Heart left ventricle (tissue), 16 donors: ENCODE measurements around the gene PILRB. TPM values are rescaled to one million over a fixed set of nuclear protein-coding genes. Genes with fewer than 3 reads are reported as not detected.

Source experiments
- ATAC-seq, 4 donors: fragments of 200-7000 bp; cut with Tn5 transposase; one replicate each; pipeline ENCODE4 v1.9.1; 2020 to 2022; ENCODE audit warnings: moderate library complexity in 4 of 4, mild to moderate bottlenecking in 3 of 4, moderate number of reproducible peaks in 1 of 4
- DNase-seq, 5 donors: peaks; one replicate each; pipeline ENCODE4 v3.0.0-alpha.2; 2020
- H3K27ac ChIP-seq, 12 donors: fragments of 200-600 bp; sonication (generic) in 4 of 12; one replicate each; pipeline versions ENCODE4 v1.5.0 to v1.8.0; 2016 to 2022; ENCODE audit warnings: mild to moderate bottlenecking in 2 of 12
- H3K27me3 ChIP-seq, 9 donors: fragments of 200-600 bp; sonication (generic) in 2 of 9; one replicate each; pipeline versions ENCODE4 v1.5.1 to v1.8.0; 2016 to 2022; ENCODE audit warnings: mild to moderate bottlenecking in 3 of 9
- H3K36me3 ChIP-seq, 9 donors: fragments of 200-600 bp; sonication (generic) in 2 of 9; one replicate each; pipeline versions ENCODE4 v1.5.0 to v1.8.0; 2018 to 2022; ENCODE audit warnings: mild to moderate bottlenecking in 2 of 9
- H3K4me1 ChIP-seq, 12 donors: fragments of 200-600 bp; sonication (generic) in 4 of 12; one replicate each; pipeline versions ENCODE4 v1.5.0 to v1.8.0; 2016 to 2022; ENCODE audit warnings: mild to moderate bottlenecking in 3 of 12
- H3K4me3 ChIP-seq, 12 donors: fragments of 200-600 bp; sonication (generic) in 4 of 12; one replicate each; pipeline versions ENCODE4 v1.5.0 to v1.8.0; 2017 to 2022; ENCODE audit warnings: mild to moderate bottlenecking in 9 of 12, moderate library complexity in 4 of 12
- H3K9me3 ChIP-seq, 12 donors: fragments of 200-600 bp; sonication (generic) in 4 of 12; one replicate each; pipeline versions ENCODE4 v1.5.0 to v1.8.0; 2016 to 2022; ENCODE audit warnings: mild to moderate bottlenecking in 1 of 12
- POLR2A ChIP-seq, 2 donors: fragments of 450-650 bp; IDR thresholded peaks; one replicate each; pipeline ENCODE4 v1.6.1; 2017; ENCODE audit warnings: antibody characterized with exemption in 2 of 2, mild to moderate bottlenecking in 2 of 2, moderate library complexity in 2 of 2
- WGBS, 4 donors: extraction: QIAGEN DNeasy Blood & Tissue Kit in 2 of 4; methylation state at CpG; one replicate each; pipeline versions ENCODE4 v1.1.5 to v1.1.7; 2013 to 2018; 5-methylcytosine and 5-hydroxymethylcytosine counted together
- intact Hi-C, 10 donors: fragments of 100-400 bp; cut with DNase I; formaldehyde crosslinking; loops; one replicate each; pipeline versions ENCODE4 v1.11.1 to v1.14.2; 2022
- polyA plus RNA-seq, 2 donors: library from polyadenylated mRNA; stranded (reverse); fragments of 200-250 nt; gene quantifications; one replicate each; pipeline ENCODE4 v1.2.3, GENCODE V29; 2013
- total RNA-seq, 9 donors: library from RNA; depleted of rRNA in 2 of 9; stranded (reverse); fragments of >200 nt in 2 of 9; fragmentation: NEBNext Ultra II Directional in 3 of 9; extraction: Animal tissue kit (Norgen Biotek cat#: 25700) in 3 of 9; gene quantifications; one replicate each; pipeline versions ENCODE4 v1.1.0 to v1.2.4, GENCODE V29; 2016 to 2023
- TF ChIP-seq, protein P1 (sequence below), 12 donors: fragments of 200-600 bp; sonication (generic) in 4 of 12; IDR thresholded peaks; one replicate each; pipeline versions ENCODE4 v1.5.0 to v1.8.0; 2018 to 2022; ENCODE audit warnings: antibody characterized with exemption in 12 of 12, mild to moderate bottlenecking in 5 of 12
- donor health status: ischemic (EF 13 %, LVEDD 7.1; RV severe dilation, severe dysfunction).
- donor health status: healthy with polysubstance abuse.
- donor health status: DM: no; HTN: yes; CAD: no.
- donor health status: DM: no; HTN: no; CAD: no.
- donor health status: ischemic (EF 25% LVEDD 6.9; RV normal size, moderate dysfunction).
- donor health status: ischemic (EF 25% LVEDD 5.7; RV mildly dilated, moderate dysfunction).
- donor health status: healthy.
- donor health status: DM: yes; HTN: yes; CAD: no.
- donor health status: ischemic (EF 35%, LVEDD 5.7; RV mildly dilated, moderate dysfunction).
- donor health status: nonischemic (EF 11% LVEDD 7.7; RV severe dilation, severe dysfunction).
- donor health status: DM: yes; HTN: yes; CAD: no.
- donor health status: PGD.
- donor health status: ischemic (EF 29% LVEDD 5.4; RV normal size, mild dysfunction).
- donor health status: nonischemic (EF 23%, LVEDD 6.1; RV moderate dilation, normal function).

The PILRB gene
- total and polyA plus RNA-seq, 11 donors = 6.2 to 24.2 (median 10.0) TPM

DNA sequence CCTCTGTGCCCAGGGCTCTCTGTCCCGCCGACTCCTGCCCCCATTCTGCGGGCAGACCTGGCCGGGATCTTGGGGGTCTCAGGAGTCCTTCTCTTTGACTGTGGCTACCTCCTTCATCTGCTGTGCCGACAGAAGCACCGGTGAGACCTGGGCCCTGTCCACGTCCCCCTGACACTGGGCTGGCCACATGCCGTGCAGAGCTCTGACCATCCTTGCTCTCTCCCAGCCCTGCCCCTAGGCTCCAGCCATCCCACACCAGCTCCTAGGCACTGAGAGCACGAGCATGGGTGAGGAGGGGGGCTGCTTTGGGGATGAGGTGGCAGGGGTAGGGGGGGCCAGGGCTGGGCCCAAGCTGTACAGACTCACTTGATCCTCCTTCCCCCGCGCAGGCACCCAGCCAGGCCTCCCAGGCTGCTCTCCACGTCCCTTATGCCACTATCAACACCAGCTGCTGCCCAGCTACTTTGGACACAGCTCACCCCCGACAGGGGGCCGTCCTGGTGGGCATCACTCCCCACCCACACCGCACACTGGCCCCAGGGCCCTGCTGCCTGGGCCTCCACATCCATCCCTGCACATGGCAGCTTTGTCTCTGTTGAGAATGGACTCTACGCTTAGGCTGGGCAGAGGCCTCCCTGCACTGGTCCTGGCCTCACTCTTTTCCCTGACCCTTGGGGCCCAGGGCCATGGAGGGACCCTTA is 4.8 kb upstream of the PILRB start:
- intact Hi-C loops = loop anchor here in 1 of 10 donors (10.0 kb wide), 2 partner anchors 62 to 218 kb away; no protein-coding TSS in a partner anchor
- Histone ChIP-seq H3K36me3 (peaks cover 0 to 97% (median 87%) of the 10 kb centered on the region in 9 donors), H3K27ac (peak overlapping the region in 1 of 12 donors; percentile 32), H3K27me3 (no peaks in the 10 kb centered on the region), H3K4me1 (peaks cover 0 to 4% (median 0%) of the 10 kb centered on the region in 12 donors), H3K4me3 (peak overlapping the region in 1 of 12 donors; percentile 38), H3K9me3 (no peaks in the 10 kb centered on the region)
- DNase-seq (no peak), ATAC-seq (no peak)
- 88 to 94% (median 91%) methylated on average over 13 to 16 of the region's 16 CpGs for WGBS, 4 donors
- TF ChIP-seq, protein P1, sequence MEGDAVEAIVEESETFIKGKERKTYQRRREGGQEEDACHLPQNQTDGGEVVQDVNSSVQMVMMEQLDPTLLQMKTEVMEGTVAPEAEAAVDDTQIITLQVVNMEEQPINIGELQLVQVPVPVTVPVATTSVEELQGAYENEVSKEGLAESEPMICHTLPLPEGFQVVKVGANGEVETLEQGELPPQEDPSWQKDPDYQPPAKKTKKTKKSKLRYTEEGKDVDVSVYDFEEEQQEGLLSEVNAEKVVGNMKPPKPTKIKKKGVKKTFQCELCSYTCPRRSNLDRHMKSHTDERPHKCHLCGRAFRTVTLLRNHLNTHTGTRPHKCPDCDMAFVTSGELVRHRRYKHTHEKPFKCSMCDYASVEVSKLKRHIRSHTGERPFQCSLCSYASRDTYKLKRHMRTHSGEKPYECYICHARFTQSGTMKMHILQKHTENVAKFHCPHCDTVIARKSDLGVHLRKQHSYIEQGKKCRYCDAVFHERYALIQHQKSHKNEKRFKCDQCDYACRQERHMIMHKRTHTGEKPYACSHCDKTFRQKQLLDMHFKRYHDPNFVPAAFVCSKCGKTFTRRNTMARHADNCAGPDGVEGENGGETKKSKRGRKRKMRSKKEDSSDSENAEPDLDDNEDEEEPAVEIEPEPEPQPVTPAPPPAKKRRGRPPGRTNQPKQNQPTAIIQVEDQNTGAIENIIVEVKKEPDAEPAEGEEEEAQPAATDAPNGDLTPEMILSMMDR (IDR thresholded peaks at IDR 0.05) = no peak
- TF ChIP-seq POLR2A (IDR thresholded peaks at IDR 0.05) = no peak

DNA sequence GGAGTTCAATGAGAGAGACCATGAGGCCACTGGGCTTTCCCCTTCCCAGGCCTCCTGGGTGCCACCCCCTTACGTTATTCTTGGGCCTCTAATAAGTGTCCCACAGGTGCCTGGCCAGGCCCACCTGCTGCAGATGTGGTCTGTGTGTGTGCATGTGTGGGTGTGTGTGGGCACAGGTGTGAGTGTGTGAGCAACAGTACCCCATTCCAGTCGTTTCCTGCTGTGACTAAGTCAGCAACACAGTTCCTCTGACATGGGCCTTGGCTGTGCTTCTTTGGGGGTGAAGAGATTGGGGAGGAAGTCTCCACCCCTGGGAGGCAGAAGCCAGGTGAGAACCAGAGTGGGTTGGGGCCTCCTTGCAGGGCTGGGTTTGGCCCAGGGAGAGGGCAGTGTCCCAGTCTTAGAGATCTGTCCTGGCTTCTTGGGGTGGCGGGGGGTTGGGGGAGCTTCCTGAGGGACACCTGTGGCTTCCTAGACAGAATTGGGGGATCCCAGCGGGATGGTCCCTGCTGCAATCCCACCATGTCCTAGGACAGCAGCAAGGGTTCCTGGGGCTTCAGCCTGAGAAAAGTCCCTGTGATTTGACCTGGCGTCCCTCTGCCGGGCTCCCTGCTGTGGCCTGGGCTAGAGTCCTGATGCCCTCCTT is 4.1 kb upstream of the PILRB start:
- Histone ChIP-seq H3K27ac (peak overlapping the region in 1 of 12 donors; percentile 32), H3K9me3 (no peaks in the 10 kb centered on the region), H3K27me3 (no peaks in the 10 kb centered on the region), H3K36me3 (peaks cover 0 to 97% (median 87%) of the 10 kb centered on the region in 9 donors), H3K4me1 (peaks cover 0 to 1% (median 0%) of the 10 kb centered on the region in 12 donors), H3K4me3 (peak overlapping the region in 1 of 12 donors; percentile 38)
- WGBS, 4 donors = 83 to 98% (median 92%) methylated on average over 3 to 6 of the region's 6 CpGs
- DNase-seq (no peak), ATAC-seq (no peak)
- no peak for TF ChIP-seq POLR2A (IDR thresholded peaks at IDR 0.05)
- TF ChIP-seq, protein P1 (IDR thresholded peaks at IDR 0.05) = no peak
- intact Hi-C loops = loop anchor here in 1 of 10 donors (10.0 kb wide), 2 partner anchors 61 to 219 kb away; no protein-coding TSS in a partner anchor

DNA sequence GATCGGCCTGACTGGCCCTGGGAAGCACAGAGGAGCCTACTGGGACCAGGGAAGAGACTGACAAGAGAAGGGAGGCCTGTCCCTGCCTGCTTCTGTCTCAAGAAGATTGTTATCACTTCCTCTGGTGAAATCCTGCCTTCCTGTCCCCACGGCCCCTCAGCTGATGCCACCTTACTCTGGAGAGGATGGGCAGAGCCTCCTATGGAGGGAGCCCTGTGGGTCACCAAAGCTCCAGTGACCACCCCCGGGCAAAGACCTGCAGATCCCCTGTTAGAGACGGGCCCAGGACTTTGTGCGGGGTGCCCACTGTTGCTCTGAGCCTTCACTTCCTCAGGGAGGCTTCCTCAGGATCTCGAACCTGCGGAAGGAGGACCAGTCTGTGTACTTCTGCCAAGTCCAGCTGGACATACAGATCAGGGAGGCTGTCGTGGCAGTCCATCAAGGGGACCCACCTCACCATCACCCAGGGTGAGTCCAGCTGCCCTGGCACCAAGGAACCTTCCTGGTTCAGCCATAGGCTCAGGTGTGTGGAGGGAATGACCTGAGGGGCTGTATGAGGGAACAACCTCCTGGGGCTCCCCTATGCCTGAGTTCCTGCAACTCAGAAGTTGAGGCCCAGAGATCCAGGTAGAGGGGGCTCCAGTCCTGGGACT is 1.4 kb upstream of the PILRB start:
- WGBS, 4 donors = 83 to 95% (median 89%) methylated on average over 7 to 8 of the region's 8 CpGs
- Histone ChIP-seq H3K36me3 (peaks cover 0 to 99% (median 90%) of the 10 kb centered on the region in 9 donors), H3K27me3 (no peaks in the 10 kb centered on the region), H3K27ac (peak overlapping the region in 1 of 12 donors; percentile 20), H3K4me3 (no peak overlapping the region), H3K9me3 (no peaks in the 10 kb centered on the region), H3K4me1 (no peaks in the 10 kb centered on the region)
- peak in 1 of 5 donors; percentile 28 for DNase-seq
- intact Hi-C loops = loop anchor here in 1 of 10 donors (10.0 kb wide), 2 partner anchors 58 to 222 kb away; no protein-coding TSS in a partner anchor
- TF ChIP-seq, protein P1 (IDR thresholded peaks at IDR 0.05) = no peak
- TF ChIP-seq POLR2A (IDR thresholded peaks at IDR 0.05) = no peak
- ATAC-seq = no peak
